GM19238 (cell line): ENCODE results near the gene SOX21.
"Not testable (repeated sequence)": the region's sequence is repeated elsewhere in the genome, so short reads cannot be mapped to it uniquely, and the experiment has no call there.

ENCODE experiments used
- DNase-seq: peaks from one replicate; pipeline ENCODE4 v3.0.0; 2011; ENCODE audit warnings: low spot score; ENCODE audit not compliant: insufficient read length

The SOX21 gene

GRCh38 chr13:94712287-94712811 is at the start of gene SOX21:
TSS of gene SOX21 (minus strand) at chr13:94712545. CDS start at chr13:94712049, 496 bp downstream.
- DNase-seq = no peak

GRCh38 chr13:94761407-94761806 is 49.1 kb upstream of the SOX21 start:
- no peak for DNase-seq

DNA sequence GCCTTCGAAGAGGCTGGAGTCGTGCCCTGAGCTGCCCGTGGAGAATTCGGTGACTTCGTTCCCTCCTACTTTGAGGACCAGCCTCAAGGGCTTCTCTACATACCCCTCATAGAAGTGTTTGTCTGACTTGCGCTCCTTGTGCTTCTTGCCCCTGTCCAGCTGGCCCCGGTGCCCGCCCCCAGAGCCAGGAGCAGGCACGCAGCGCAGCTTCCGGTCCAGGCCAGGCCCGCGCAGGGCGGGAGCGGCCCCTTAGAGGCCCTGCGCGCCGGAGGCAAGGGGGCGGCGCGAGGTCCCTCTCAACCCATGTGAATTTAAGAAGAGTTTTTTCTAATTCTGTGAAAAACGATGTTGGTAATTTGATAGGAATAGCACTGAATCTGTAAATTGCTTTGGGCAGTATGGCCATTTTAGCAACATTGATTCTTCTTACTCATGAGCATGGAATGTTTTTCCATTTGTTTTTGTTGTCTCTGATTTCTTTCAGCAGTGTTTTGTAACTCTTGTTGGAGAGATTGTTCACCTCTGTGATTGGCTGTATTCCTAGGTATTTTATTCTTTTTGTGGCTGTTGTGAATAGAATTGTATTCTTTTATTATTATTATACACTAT is 46.9 kb upstream of the SOX21 start:
- DNase-seq = no peak

DNA sequence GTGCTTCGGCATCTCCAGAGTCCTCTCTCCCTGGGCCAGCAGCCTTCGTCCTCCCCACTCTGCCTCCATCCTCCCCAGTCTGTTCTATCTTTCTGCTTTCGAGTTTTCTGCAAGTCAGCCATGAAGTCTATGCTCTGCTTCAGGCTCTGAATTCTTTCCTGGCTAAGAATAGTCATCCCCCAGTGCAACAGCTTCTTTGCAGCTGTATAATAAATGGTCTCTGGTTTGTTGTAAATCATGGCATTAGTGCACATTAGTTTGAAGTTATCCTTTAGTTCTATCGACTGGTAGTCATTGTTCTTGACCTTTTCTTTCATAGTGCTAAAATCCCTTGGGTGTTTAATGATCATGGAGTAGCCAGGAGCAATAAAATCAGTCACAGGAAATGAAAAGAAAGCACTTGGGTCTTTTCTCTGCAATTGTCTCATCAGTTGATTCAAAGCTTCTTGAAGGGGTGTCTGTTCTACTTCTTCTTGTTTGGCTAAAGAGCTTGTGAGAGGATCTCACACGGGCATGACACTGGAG is 46.2 kb upstream of the SOX21 start:
- DNase-seq = no peak

GRCh38 chr13:94753327-94753726 is 41.0 kb upstream of the SOX21 start:
- DNase-seq = no peak

DNA sequence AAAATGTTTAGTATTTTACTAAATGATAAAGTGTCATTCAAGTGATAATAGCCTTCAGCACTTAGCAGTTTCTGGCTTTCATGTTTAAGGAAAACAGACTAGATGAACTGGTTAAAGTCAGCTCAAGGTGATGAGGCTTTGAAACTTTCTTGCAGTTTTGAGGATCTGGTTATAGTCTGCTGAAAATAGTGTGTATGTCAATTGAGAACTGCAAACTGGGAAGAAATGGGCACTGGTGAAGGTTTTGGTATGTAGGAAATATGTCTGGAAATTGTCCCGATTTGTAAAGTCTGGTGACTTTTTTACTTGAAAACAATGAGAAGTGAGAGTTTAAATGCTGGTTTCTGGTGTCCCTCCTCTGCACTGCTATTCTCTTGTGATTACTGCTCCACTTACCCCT is 36.8 kb upstream of the SOX21 start:
- no peak for DNase-seq

GRCh38 chr13:94739235-94739634 is 26.9 kb upstream of the SOX21 start:
- no peak for DNase-seq

GRCh38 chr13:94731028-94731427 is 18.7 kb upstream of the SOX21 start:
- no peak for DNase-seq

DNA sequence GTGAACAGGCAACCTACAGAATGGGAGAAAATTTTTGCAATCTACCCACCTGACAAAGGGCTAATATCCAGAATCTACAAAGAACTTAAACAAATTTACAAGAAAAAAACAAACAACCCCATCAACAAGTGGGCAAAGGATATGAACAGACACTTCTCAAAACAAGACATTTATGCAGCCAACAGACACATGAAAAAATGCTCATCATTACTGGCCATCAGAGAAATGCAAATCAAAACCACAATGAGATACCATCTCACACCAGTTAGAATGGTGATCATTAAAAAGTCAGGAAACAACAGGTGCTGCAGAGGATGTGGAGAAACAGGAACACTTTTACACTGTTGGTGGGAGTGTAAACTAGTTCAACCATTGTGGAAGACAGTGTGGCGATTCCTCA is 17.6 kb upstream of the SOX21 start:
- DNase-seq = not testable (repeated sequence)

- no peak for DNase-seq
These were observed 14.1 kb upstream of the SOX21 start for GRCh38 chr13:94726425-94726824.

- no peak for DNase-seq
These were observed 10.4 kb upstream of the SOX21 start for GRCh38 chr13:94722609-94723345.

- not testable (repeated sequence) for DNase-seq
These were observed 6.4 kb upstream of the SOX21 start for GRCh38 chr13:94718697-94719096.

- DNase-seq = no peak
These were observed 5.6 kb upstream of the SOX21 start for GRCh38 chr13:94717916-94718315.

GRCh38 chr13:94716016-94716415 is 3.7 kb upstream of the SOX21 start:
- no peak for DNase-seq

DNA sequence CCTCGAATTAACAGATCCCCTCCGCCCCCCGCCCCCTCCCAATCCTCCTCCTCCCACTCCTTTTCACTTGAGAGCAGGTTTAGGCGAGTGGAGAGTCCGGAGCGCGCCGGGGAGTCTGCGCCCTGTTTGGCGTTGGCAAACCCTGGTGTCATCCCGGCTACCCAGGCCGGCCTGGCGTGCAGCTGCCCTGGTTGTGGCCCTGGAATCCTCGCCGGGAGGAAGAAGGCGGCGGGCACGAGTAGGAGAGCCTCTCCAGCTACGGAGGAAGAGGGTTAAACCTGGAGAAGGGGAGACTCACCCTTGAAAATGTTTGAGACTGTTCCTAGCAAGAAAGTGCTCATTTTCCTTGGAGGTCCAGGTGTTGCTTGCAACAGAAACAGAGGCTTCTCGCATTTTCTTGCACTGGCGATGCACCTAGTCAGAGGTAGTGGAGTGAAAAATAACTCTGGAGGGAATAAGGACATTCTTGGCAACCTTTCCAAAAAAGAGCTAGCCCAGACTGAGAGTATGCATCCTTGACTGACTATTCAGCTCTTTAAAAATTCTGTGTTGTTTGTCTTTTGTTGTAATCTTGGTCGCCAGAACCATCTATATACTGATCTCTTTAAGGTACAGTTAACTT is 1.3 kb upstream of the SOX21 start:
- no peak for DNase-seq

- DNase-seq = no peak
These were observed 641 bp upstream of the SOX21 start for GRCh38 chr13:94712812-94713560.

- no peak for DNase-seq
These were observed 621 bp downstream of the SOX21 start for GRCh38 chr13:94711561-94712286.

DNA sequence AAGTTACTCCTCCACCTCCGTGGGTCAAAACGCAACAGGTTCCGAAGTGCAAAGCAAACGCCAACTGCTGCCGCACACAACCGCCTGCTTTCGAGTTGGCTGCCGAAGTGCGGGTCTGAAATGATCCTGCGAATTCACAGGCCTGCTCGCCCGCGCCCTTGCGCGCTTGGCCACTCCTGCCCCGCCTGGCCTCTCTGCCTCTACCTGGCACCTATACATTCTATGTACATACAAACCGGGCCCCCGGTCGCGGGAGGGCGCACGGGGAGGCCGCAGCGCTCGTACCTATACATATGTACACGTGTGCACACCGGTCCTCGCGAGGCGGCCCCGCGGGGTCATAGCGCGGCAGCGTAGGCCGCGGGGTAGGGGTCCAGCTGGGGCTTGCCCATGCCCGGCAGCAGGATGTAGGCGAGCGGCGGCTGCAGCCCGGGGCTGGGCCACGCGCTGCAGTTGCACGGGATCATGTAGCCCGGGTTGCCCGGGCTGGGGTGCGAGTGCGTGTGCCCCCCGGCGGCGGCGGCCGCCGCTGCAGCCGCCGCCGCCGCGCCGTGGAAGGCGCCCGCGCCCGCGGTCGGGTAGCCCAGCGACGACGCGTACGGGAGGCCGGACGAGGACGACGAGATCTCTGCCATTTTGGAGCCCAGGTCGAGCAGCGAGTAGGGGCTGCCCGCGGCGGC is 1.3 kb downstream of the SOX21 start:
- DNase-seq = peak; percentile 39

GRCh38 chr13:94710065-94710781 is 2.1 kb downstream of the SOX21 start:
- DNase-seq = no peak
